GM04504 (cell line): ENCODE measurements around the gene ANK3.
A peak's percentile ranks its signal among the peaks of the same experiment; 100 is the strongest.

Source experiments
- DNase-seq: peaks from one replicate; pipeline ENCODE4 v3.0.0-alpha.2; 2012; ENCODE audit warnings: low read depth

The ANK3 gene

GRCh38 chr10:60175441-60175971 lies 214.2 kb downstream of the ANK3 start:
- no peak for DNase-seq

GRCh38 chr10:60172363-60172990 lies 217.2 kb downstream of the ANK3 start:
- no peak for DNase-seq

- DNase-seq = no peak
Observed at GRCh38 chr10:60171436-60172013, 218.2 kb downstream of the ANK3 start.

GRCh38 chr10:60170250-60170649 lies 219.4 kb downstream of the ANK3 start:
- DNase-seq = no peak

GRCh38 chr10:60169111-60169510 lies 220.6 kb downstream of the ANK3 start:
- DNase-seq = no peak

- no peak for DNase-seq
Observed at GRCh38 chr10:60167050-60167449, 222.6 kb downstream of the ANK3 start.

- no peak for DNase-seq
Observed at GRCh38 chr10:60163786-60164185, 225.9 kb downstream of the ANK3 start.

GRCh38 chr10:60162631-60163030 lies 227.0 kb downstream of the ANK3 start:
- DNase-seq = no peak

- no peak for DNase-seq
Observed at GRCh38 chr10:60155943-60156683, 233.6 kb downstream of the ANK3 start.

- no peak for DNase-seq
Observed at GRCh38 chr10:60155099-60155877, 234.4 kb downstream of the ANK3 start.

- DNase-seq = no peak
Observed at GRCh38 chr10:60149003-60149402, 240.7 kb downstream of the ANK3 start.

GRCh38 chr10:60148266-60148840 lies 241.3 kb downstream of the ANK3 start:
- DNase-seq = peak; percentile 47

GRCh38 chr10:60147576-60148265 lies 242.0 kb downstream of the ANK3 start:
- no peak for DNase-seq

- DNase-seq = no peak
Observed at GRCh38 chr10:60147025-60147424, 242.7 kb downstream of the ANK3 start.

GRCh38 chr10:60144099-60144498 lies 245.6 kb downstream of the ANK3 start:
- no peak for DNase-seq

- no peak for DNase-seq
Observed at GRCh38 chr10:60142736-60143135, 246.9 kb downstream of the ANK3 start.

- DNase-seq = no peak
Observed at GRCh38 chr10:60141896-60142559, 247.6 kb downstream of the ANK3 start.

- DNase-seq = no peak
Observed at GRCh38 chr10:60140651-60141632, 248.7 kb downstream of the ANK3 start.

GRCh38 chr10:60139798-60140566 lies 249.7 kb downstream of the ANK3 start:
- no peak for DNase-seq
